ENCODE measurements around the gene DGKE.

- no peak for TF ChIP-seq ZNF23 (tag by site-specific recombination; IDR thresholded peaks at IDR 0.05; ENCODE audit: borderline replicate concordance)
- TF ChIP-seq CTCF (tag by site-specific recombination; IDR thresholded peaks at IDR 0.05): no peak
- TF ChIP-seq ZNF555 (tag by site-specific recombination; conservative IDR thresholded peaks at IDR 0.05): no peak
- TF ChIP-seq ZNF792 (tag by site-specific recombination; IDR thresholded peaks at IDR 0.05): no peak
- TF ChIP-seq YY1 (tag by site-specific recombination; IDR thresholded peaks at IDR 0.05): no peak
- TF ChIP-seq ZBTB21 (tag by site-specific recombination; IDR thresholded peaks at IDR 0.05): no peak
- no peak for TF ChIP-seq ZBTB49 (tag by site-specific recombination; IDR thresholded peaks at IDR 0.05; ENCODE audit: low read depth)
- TF ChIP-seq ZNF138 (tag by site-specific recombination; IDR thresholded peaks at IDR 0.05; ENCODE audit: borderline replicate concordance): no peak
- no peak for TF ChIP-seq ZNF311 (tag by site-specific recombination; IDR thresholded peaks at IDR 0.05; ENCODE audit: borderline replicate concordance)
- TF ChIP-seq ZNF571 (tag by site-specific recombination; IDR thresholded peaks at IDR 0.05): no peak
- no peak for TF ChIP-seq ZNF600 (tag by site-specific recombination; IDR thresholded peaks at IDR 0.05)
- no peak for TF ChIP-seq ZNF529 (tag by site-specific recombination; IDR thresholded peaks at IDR 0.05; ENCODE audit: insufficient replicate concordance)
- no peak for TF ChIP-seq ZNF24 (tag by site-specific recombination; IDR thresholded peaks at IDR 0.05)
- no peak for TF ChIP-seq ZBTB17 (tag by site-specific recombination; IDR thresholded peaks at IDR 0.05)
Measured at GRCh38 chr17:56890390-56890789, 56.4 kb downstream of the DGKE start.

Measured in HEK293 (cell line).